Aorta (tissue), 5 donors: ENCODE data around the gene AGXT. TPM values are rescaled to one million over a fixed set of nuclear protein-coding genes. Genes with fewer than 3 reads are reported as not detected.
A peak's percentile ranks its signal among the peaks of the same experiment; 100 is the strongest.
"Not testable (repeated sequence)": the region's sequence is repeated elsewhere in the genome, so short reads cannot be mapped to it uniquely, and the experiment has no call there.

ENCODE experiments used
- ATAC-seq: fragments of 200-7000 bp; cut with Tn5 transposase; one replicate; pipeline ENCODE4 v1.9.1; 2022; ENCODE audit warnings: moderate library complexity; ENCODE audit not compliant: low FRiP score
- DNase-seq, 2 donors: peaks; one replicate each; pipeline ENCODE4 v3.0.0-alpha.2; 2020
- H3K27ac ChIP-seq, 2 donors: one replicate each; pipeline ENCODE4 v1.5.1; 2013; ENCODE audit warnings: low read length in 2 of 2, mild to moderate bottlenecking in 2 of 2, moderate library complexity in 2 of 2, control low read depth in 1 of 2, inconsistent platforms in 1 of 2, low read depth in 1 of 2
- H3K27me3 ChIP-seq, 2 donors: one replicate each; pipeline ENCODE4 v1.6.1; 2013; ENCODE audit warnings: control low read depth in 1 of 2, low read length in 1 of 2, mild to moderate bottlenecking in 1 of 2, moderate library complexity in 1 of 2; ENCODE audit not compliant: insufficient read depth in 2 of 2, control insufficient read depth in 1 of 2
- H3K36me3 ChIP-seq, 2 donors: one replicate each; pipeline ENCODE4 v1.6.1; 2013; ENCODE audit warnings: control low read depth in 1 of 2, low read length in 1 of 2, mild to moderate bottlenecking in 1 of 2; ENCODE audit not compliant: insufficient read depth in 2 of 2, control insufficient read depth in 1 of 2
- H3K4me1 ChIP-seq, 2 donors: one replicate each; pipeline ENCODE4 v1.6.1; 2013; ENCODE audit warnings: low read length in 2 of 2, control low read depth in 1 of 2, mild to moderate bottlenecking in 1 of 2, moderate library complexity in 1 of 2; ENCODE audit not compliant: insufficient read depth in 2 of 2, control insufficient read depth in 1 of 2
- H3K4me3 ChIP-seq, 2 donors: one replicate each; pipeline ENCODE4 v1.5.1; 2013; ENCODE audit warnings: low read length in 2 of 2, control low read depth in 1 of 2, mild to moderate bottlenecking in 1 of 2
- H3K9me3 ChIP-seq: one replicate; pipeline ENCODE4 v1.6.1; 2013; ENCODE audit warnings: mild to moderate bottlenecking, low read length; ENCODE audit not compliant: control insufficient read depth
- WGBS, 2 donors: extraction: QIAGEN DNeasy Blood & Tissue Kit; methylation state at CpG; one replicate each; pipeline ENCODE4 v1.1.7; 2013; 5-methylcytosine and 5-hydroxymethylcytosine counted together
- intact Hi-C, 2 donors: fragments of 100-400 bp; cut with DNase I; formaldehyde crosslinking; loops; one replicate each; pipeline versions ENCODE4 v1.14.2 to v1.15.0; 2022
- polyA plus RNA-seq, 2 donors: library from polyadenylated mRNA; stranded (reverse); fragments of 200-250 nt; gene quantifications; one replicate each; pipeline ENCODE4 v1.2.3, GENCODE V29; 2013
- total RNA-seq, 2 donors: library from RNA; stranded (reverse); fragmentation: NEBNext Ultra II Directional; extraction: Animal tissue kit (Norgen Biotek cat#: 25700); gene quantifications; one replicate each; pipeline ENCODE4 v1.2.1, GENCODE V29; 2021
- donor health status: healthy with polysubstance abuse.
- donor health status: Bipolar disorder and iron deficiency.
- donor health status: DM: no; HTN: no; CAD: no.
- donor health status: DM: no; HTN: no; CAD: no.
- donor health status: DM: yes; HTN: yes; CAD: no.

AGXT gene
- total and polyA plus RNA-seq, 4 donors = not detected

DNA sequence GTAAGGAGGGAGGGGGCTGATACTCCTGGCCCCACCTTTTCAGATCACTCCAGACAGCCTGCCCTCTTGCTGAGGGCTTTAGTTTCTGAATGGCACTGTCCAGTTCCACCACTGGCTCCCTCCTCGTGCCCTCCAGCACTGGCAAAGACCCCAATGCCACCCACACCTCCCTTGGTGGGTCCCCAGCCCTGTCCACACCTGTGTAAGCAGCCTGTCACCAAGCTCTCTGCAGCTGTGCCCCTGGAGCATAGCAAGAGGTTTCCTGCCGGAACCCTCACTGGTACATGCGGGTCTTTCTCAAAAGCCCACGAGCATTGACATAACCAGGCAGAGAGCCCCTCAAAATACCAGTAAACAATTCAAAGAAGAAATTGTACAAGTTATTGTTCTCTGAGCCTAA lies 31.0 kb upstream of the AGXT start:
- peak in 1 of 2 donors; percentile 19 for DNase-seq
- intact Hi-C loops = no loop called here
- WGBS, 2 donors = 73 to 78% methylated on average over 4 of the region's 4 CpGs
- Histone ChIP-seq H3K27ac (no peak overlapping the region), H3K36me3 (no peaks in the 10 kb centered on the region), H3K27me3 (no peaks in the 10 kb centered on the region), H3K4me1 (no peaks in the 10 kb centered on the region), H3K4me3 (no peak overlapping the region), H3K9me3 (no peaks in the 10 kb centered on the region)
- ATAC-seq = no peak

DNA sequence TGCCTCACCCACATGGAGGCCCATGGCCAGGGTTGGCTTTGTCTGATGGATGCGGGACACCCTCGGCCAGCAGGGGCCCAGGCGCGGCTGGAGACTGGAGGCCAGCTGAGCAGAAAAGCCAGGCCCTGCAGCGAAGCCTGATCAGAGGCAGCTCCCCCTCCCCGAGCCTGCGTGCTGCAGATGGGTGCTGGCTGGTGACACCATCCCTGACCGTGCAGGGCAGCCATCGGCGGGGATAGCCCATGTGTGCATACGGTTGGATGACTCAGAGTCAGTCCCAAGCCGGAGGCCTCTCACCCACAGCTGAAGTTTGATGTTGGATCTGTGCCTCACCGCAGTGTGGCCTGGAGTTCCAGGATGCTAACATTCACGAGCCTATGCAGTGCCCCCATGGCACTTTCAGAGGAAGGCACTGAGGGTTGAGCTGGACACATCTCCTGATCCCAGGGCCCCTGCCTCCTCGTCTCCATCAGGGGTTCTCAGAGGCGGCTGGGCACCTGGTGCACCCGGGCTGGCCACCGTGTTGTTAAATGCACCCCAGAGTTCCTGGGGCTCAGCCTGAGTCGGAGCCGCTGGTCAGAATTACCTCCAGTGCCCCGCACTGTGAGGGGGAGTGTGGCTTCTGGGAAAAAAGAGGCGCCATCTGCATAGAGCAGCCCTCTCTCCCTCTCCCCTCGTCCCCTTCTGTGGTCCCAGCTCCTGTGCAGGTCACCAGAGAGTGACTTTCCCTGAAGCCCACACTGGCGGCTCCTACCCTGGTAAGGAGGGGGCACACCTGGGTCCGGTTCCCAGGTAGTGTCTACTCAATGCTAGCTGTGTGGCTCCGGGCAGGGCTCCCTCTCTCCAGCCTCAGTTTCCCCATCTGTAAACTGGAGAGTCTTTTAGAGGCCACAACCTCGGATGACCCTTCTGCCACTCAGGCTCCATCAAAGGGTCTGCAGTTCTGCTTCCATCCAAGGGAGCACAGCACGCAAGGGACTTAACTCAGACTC lies 29.2 kb upstream of the AGXT start:
- Histone ChIP-seq H3K9me3 (no peaks in the 10 kb centered on the region), H3K36me3 (no peaks in the 10 kb centered on the region), H3K27me3 (no peaks in the 10 kb centered on the region), H3K27ac (no peak overlapping the region), H3K4me3 (no peak overlapping the region), H3K4me1 (no peaks in the 10 kb centered on the region)
- DNase-seq (no peak), ATAC-seq (peak; percentile 27)
- WGBS, 2 donors = 89% methylated on average over 28 of the region's 28 CpGs
- intact Hi-C loops = loop anchor here in 1 of 2 donors (5.0 kb wide), 1 partner anchor 327 kb away; no protein-coding TSS in a partner anchor

DNA sequence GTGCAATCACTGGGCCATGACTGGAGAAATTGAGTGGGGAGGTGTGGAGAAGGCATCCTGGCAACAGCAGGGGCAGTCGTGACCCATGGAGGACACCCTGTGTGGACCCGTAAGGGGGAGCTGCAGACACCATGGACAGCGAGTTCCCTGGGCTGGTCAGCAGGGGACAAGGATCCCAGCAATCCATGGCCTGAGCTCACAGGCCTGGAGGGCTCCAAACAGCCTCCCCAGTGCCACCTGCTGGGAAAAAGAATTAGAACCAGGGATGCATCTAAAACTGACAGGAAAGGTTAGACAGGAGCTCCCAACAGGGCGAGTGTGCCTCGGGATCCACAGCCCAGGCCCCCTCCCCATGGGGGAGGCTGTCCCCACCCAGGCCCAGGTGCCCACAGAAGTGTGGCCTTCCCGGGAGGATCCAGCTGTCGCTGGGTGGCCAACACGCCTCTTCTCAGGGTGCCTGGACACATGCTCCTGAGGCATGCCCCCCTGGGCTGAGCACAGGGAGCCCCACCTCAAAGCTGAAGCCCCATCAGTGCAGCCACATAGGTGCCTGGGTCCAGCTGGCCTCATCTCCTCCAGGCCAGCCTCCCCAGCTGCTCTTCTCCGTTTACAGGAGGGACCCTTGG lies 28.1 kb upstream of the AGXT start:
- intact Hi-C loops = loop anchor here in 1 of 2 donors (5.0 kb wide), 1 partner anchor 328 kb away; no protein-coding TSS in a partner anchor
- Histone ChIP-seq H3K4me3 (no peak overlapping the region), H3K27me3 (no peaks in the 10 kb centered on the region), H3K9me3 (no peaks in the 10 kb centered on the region), H3K36me3 (no peaks in the 10 kb centered on the region), H3K4me1 (no peaks in the 10 kb centered on the region), H3K27ac (no peak overlapping the region)
- ATAC-seq (peak; percentile 61), DNase-seq (no peak)
- WGBS, 2 donors = 39 to 43% methylated on average over 9 of the region's 9 CpGs

DNA sequence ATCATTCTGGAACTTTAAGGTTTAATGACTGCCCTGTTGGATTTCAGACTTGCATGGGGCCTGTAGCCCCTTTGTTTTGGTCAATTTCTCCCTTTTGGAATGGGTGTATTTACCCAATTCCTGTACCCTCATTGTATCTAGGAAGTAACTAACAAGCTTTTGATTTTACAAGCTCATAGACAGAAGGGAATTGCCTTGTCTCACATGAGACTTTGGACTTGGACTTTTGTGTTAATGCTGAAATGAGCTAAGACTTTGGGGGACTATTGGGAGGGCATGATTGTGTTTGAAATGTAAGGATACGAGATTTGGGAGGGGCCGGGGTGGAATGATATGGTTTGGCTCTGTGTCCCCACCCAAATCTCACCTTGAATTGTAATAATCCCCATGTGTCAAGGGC lies 22.3 kb upstream of the AGXT start:
- 88 to 92% methylated on average over 2 of the region's 2 CpGs for WGBS, 2 donors
- H3K4me1 ChIP-seq, H3K9me3 ChIP-seq, H3K4me3 ChIP-seq, H3K27me3 ChIP-seq, DNase-seq, H3K27ac ChIP-seq, intact Hi-C loops, H3K36me3 ChIP-seq, ATAC-seq: not testable (repeated sequence)

DNA sequence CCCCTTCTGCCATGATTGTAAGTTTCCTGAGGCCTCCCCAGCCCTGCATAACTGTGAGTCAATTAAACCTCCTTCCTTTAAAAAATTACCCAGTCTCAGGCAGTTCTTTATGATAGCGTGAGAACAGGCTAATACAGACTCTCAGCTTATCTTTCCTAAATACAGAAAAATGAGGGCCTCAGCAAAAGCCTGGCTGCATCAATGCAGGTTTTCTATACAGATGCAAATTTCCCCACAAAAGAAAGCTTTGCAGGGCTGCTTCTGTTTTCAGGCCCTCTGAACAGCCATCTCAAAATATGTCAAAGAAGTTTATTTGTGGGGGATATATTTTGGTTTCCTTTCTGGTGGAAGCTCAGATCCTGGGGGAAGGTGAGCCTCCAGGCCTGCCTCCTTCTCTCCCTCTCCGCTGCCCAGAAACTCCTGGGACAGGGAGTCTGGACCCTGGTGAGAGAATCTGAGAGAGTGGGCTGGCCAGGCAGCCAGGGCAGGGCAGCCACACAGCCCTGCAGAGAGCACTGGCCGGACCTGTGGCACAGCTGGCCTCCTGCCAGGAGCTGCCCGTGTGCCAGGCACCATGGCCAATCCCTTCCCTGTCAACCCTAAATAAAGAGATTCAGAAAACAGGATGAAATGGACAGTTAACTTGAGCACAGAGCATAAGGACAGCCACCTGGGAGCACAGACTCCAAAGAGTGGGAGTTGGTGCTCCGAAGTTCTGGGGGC lies 21.6 kb upstream of the AGXT start:
- intact Hi-C loops = no loop called here
- Histone ChIP-seq H3K4me1 (no peaks in the 10 kb centered on the region), H3K9me3 (no peaks in the 10 kb centered on the region), H3K36me3 (no peaks in the 10 kb centered on the region), H3K27ac (no peak overlapping the region), H3K4me3 (no peak overlapping the region), H3K27me3 (no peaks in the 10 kb centered on the region)
- DNase-seq (no peak), ATAC-seq (no peak)
- 48 to 53% methylated on average over 5 of the region's 5 CpGs for WGBS, 2 donors

DNA sequence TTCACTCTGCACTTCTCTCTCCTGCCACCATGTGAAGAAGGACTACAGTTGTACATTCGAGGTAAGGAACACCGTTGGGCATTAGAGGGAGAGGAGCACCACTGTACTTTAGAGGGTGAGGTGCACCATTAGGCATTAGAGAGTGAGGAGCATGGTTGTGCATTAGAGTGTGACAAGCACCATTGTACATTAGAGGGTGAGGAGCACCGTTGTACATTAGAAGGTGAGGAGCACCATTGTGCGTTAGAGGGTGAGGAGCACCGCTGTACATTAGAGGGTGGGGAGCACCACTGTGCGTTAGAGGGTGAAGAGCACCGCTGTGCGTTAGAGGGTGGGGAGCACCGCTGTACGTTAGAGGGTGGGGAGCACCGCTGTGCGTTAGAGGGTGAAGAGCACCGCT lies 20.8 kb upstream of the AGXT start:
- no peak for DNase-seq
- no peak overlapping the region for H3K4me3 ChIP-seq
- intact Hi-C loops = no loop called here
- 92% methylated on average over 13 of the region's 13 CpGs for WGBS, 2 donors
- ATAC-seq = no peak
- H3K27ac ChIP-seq = no peak overlapping the region
- no peaks in the 10 kb centered on the region for H3K9me3 ChIP-seq
- no peaks in the 10 kb centered on the region for H3K27me3 ChIP-seq
- no peaks in the 10 kb centered on the region for H3K4me1 ChIP-seq
- no peaks in the 10 kb centered on the region for H3K36me3 ChIP-seq

DNA sequence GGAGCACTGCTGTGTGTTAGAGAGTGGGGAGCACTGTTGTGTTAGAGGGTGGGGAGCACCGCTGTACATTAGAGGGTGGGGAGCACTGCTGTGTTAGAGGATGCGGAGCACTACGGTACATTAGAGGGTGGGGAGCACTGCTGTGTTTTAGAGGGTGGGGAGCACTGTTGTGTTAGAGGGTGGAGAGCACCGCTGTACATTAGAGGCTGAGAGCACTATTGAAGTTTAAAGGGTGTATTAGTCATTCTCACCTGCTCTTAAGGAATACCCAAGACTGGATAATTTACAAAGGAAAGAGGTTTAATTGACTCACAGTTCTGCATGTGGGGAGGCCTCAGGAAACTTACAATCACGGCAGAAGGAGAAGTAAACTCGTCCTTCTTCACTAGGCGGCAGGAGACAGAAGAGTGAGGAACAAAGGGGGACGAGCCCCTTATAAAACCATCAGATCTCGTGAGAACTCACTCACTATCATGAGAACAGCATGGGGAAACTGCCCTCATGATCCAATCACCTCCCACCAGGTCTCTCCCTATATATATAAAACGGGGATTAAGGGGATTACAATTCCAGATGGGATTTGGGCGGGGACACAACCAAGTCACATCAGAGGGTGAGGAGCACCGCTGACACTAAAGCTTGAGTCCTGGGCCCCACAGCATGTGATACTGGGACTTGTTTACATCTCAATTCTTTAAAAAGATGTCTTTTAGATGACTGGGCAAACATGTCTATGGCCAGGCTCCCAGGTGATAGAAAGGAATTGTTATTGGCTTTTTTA lies 19.5 kb upstream of the AGXT start:
- Histone ChIP-seq H3K27ac (no peak overlapping the region), H3K27me3 (no peaks in the 10 kb centered on the region), H3K4me3 (no peak overlapping the region), H3K4me1 (no peaks in the 10 kb centered on the region), H3K9me3 (no peaks in the 10 kb centered on the region), H3K36me3 (no peaks in the 10 kb centered on the region)
- WGBS, 2 donors = 75 to 78% methylated on average over 12 of the region's 12 CpGs
- intact Hi-C loops = no loop called here
- DNase-seq = no peak
- no peak for ATAC-seq

DNA sequence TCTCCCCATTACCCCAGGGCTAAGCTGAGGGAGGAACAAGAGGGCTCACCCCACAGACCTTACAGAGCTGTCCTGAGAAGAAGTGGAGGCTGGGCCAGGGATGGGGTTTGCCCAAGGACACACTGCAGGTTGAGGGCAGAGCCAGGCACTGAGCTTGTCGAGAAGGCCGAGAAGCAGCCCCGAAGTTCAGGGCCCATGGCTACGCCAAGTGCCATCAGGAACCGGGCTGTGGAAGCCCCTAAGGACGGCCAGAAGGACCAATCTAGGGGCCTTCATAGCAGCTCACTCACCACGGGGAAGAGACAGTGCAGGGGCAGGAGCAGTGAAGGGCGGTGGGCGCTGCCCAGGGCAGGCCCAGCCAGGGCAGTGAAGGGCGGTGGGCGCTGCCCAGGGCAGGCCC lies 18.6 kb upstream of the AGXT start:
- 81 to 84% methylated on average over 8 to 11 of the region's 11 CpGs for WGBS, 2 donors
- no peaks in the 10 kb centered on the region for H3K9me3 ChIP-seq
- no peaks in the 10 kb centered on the region for H3K27me3 ChIP-seq
- ATAC-seq (no peak), DNase-seq (no peak)
- no peaks in the 10 kb centered on the region for H3K4me1 ChIP-seq
- no peak overlapping the region for H3K27ac ChIP-seq
- H3K4me3 ChIP-seq = no peak overlapping the region
- H3K36me3 ChIP-seq = no peaks in the 10 kb centered on the region
- intact Hi-C loops = loop anchor here in 1 of 2 donors (10.0 kb wide), 1 partner anchor 375 kb away; no protein-coding TSS in a partner anchor
